Measurements from ENCODE around the gene ZNF280B.

Gene ZNF280B

DNA sequence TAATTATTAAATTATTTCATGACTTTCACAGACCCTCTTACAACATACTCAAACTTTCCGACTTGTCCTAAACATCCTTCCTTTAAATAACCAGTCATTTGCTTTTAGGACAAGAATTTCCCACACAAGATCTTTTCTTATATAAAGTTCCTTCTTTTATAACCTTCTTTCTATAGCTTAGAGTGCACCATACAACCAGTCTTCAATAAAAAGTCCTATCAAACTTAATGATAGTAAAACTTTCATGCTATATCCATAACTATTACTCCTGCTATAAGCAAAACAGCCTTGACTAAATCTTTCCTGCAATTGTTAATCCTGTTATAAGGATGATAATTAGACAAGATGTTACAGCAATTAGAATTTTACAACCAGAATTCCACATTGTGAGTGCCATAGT is 47.4 kb downstream of the ZNF280B start:
- Histone ChIP-seq H3K4me1 (ENCODE audit: control extremely low read depth in 1 of 4, control insufficient read depth in 4 of 4, insufficient read depth in 4 of 4, low read length in 3 of 4) (peaks cover 0 to 4% (median 0%) of the 10 kb centered on the region in 4 experiments), H3K9me3 (ENCODE audit: control extremely low read depth in 1 of 5, control insufficient read depth in 4 of 5, insufficient read depth in 2 of 5, low read depth in 1 of 5, low read length in 4 of 5) (peaks cover 2 to 44% (median 26%) of the 10 kb centered on the region in 5 experiments), H3K4me3 (ENCODE audit: control insufficient read depth in 1 of 7, extremely low read depth in 1 of 7, insufficient read depth in 4 of 7, low read depth in 2 of 7, low read length in 6 of 7) (no peak overlapping the region), H3K27ac (ENCODE audit: insufficient read depth in 1 of 2, low read depth in 1 of 2, low read length in 2 of 2, poor library complexity in 1 of 2, severe bottlenecking in 2 of 2) (no peak overlapping the region), H3K27me3 (replicated peaks in 2 of 5; ENCODE audit: control insufficient read depth in 4 of 5, insufficient read depth in 5 of 5, low read length in 4 of 5) (peaks cover 0 to 32% (median 2%) of the 10 kb centered on the region in 5 experiments), H3K36me3 (ENCODE audit: control insufficient read depth in 4 of 4, insufficient read depth in 4 of 4, low read length in 3 of 4) (no peaks in the 10 kb centered on the region)
- ChIA-PET POLR2A (no interaction called here), CTCF (no interaction called here)
- no peak for DNase-seq
- 71% methylated on average over 1 of the region's 1 CpG for WGBS (ENCODE audit: insufficient coverage)

DNA sequence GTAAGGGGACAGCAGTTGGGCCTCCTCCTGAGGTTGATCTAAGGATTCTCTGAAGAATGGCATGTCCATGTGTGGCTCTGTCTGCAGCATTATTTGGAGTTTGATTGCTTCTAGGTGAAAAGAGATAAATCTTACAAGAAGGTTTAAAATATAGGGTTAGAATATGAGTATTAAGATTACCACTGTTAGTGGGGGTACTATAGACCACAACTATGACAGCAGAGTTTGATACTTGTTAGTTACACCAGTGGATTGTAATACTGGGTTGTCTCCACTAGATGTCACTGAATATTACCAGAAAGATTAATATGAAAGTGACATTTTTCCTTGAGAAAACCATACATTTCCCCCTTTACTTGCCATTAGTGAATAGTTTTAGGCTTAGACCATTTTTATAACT is 47.9 kb downstream of the ZNF280B start:
- H3K27me3 ChIP-seq (replicated peaks in 2 of 5; ENCODE audit: control insufficient read depth in 4 of 5, insufficient read depth in 5 of 5, low read length in 4 of 5): peaks cover 0 to 31% (median 2%) of the 10 kb centered on the region in 5 experiments
- no peak overlapping the region for H3K4me3 ChIP-seq (ENCODE audit: control insufficient read depth in 1 of 7, extremely low read depth in 1 of 7, insufficient read depth in 4 of 7, low read depth in 2 of 7, low read length in 6 of 7)
- no peaks in the 10 kb centered on the region for H3K36me3 ChIP-seq (ENCODE audit: control insufficient read depth in 4 of 4, insufficient read depth in 4 of 4, low read length in 3 of 4)
- peak in 2 of 3 donors; percentile 24 to 29 for DNase-seq
- ChIA-PET POLR2A (no interaction called here), CTCF (no interaction called here)
- no peak overlapping the region for H3K27ac ChIP-seq (ENCODE audit: insufficient read depth in 1 of 2, low read depth in 1 of 2, low read length in 2 of 2, poor library complexity in 1 of 2, severe bottlenecking in 2 of 2)
- H3K9me3 ChIP-seq (ENCODE audit: control extremely low read depth in 1 of 5, control insufficient read depth in 4 of 5, insufficient read depth in 2 of 5, low read depth in 1 of 5, low read length in 4 of 5): peaks cover 2 to 44% (median 30%) of the 10 kb centered on the region in 5 experiments
- peaks cover 0 to 4% (median 0%) of the 10 kb centered on the region in 4 experiments for H3K4me1 ChIP-seq (ENCODE audit: control extremely low read depth in 1 of 4, control insufficient read depth in 4 of 4, insufficient read depth in 4 of 4, low read length in 3 of 4)

DNA sequence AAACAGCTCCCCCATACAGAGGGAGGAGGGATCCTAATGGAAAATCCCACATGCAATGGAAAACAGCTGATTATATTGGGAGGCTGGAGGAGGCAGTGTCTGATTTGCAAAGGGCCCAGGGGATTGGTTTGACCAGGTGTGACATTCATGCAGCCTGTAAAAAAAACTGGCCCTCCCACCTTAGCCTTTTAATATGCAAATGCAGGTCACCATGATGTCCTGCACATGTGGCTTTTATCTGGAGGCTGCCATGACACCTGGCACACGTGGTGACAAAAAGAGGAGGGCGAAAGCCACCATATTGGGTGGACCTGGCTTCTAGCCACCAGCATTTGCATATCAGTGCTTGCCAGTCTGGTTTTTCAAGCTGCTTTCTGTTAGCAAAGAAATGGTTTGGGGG is 48.5 kb downstream of the ZNF280B start:
- no peaks in the 10 kb centered on the region for H3K36me3 ChIP-seq (ENCODE audit: control insufficient read depth in 4 of 4, insufficient read depth in 4 of 4, low read length in 3 of 4)
- peaks cover 0 to 4% (median 0%) of the 10 kb centered on the region in 4 experiments for H3K4me1 ChIP-seq (ENCODE audit: control extremely low read depth in 1 of 4, control insufficient read depth in 4 of 4, insufficient read depth in 4 of 4, low read length in 3 of 4)
- peaks cover 2 to 47% (median 30%) of the 10 kb centered on the region in 5 experiments for H3K9me3 ChIP-seq (ENCODE audit: control extremely low read depth in 1 of 5, control insufficient read depth in 4 of 5, insufficient read depth in 2 of 5, low read depth in 1 of 5, low read length in 4 of 5)
- H3K4me3 ChIP-seq (ENCODE audit: control insufficient read depth in 1 of 7, extremely low read depth in 1 of 7, insufficient read depth in 4 of 7, low read depth in 2 of 7, low read length in 6 of 7): no peak overlapping the region
- peaks cover 0 to 30% (median 2%) of the 10 kb centered on the region in 5 experiments for H3K27me3 ChIP-seq (replicated peaks in 2 of 5; ENCODE audit: control insufficient read depth in 4 of 5, insufficient read depth in 5 of 5, low read length in 4 of 5)
- WGBS (ENCODE audit: insufficient coverage): 100% methylated on average over 2 of the region's 2 CpGs
- CTCF ChIA-PET: no interaction called here
- POLR2A ChIA-PET: no interaction called here
- H3K27ac ChIP-seq (ENCODE audit: insufficient read depth in 1 of 2, low read depth in 1 of 2, low read length in 2 of 2, poor library complexity in 1 of 2, severe bottlenecking in 2 of 2): no peak overlapping the region
- no peak for DNase-seq

DNA sequence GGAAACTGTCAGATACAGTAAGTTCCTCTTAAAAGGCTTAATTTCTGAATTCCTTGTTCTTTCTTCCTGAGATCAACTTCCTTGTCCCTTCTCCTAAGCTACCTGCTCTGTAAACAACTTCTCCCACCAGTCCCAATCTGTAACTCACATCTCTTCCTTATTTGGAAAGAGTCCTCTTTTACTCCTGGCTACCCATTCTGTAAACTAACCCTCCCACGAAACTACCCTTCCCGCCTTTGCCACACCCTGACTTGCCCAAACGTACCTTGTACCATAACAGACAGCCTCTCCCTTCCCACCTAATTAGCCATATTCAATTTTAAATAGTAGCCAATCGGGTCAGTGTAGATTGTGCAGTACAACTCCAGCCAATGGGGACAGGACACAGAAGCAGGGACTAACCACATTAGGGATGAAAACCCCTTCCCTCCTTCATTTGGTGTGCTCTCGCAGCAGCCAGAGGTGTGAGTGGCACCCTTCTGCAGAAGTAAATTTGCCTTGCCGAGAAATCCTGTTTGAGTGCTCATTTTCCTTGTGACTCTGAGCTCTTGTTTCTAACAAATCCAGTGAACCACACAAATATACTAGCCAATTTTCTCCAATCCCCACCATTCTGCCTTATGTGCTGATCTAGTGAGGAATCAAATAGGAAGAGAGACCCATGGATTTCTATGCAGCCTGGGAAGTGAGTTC is 49.5 kb downstream of the ZNF280B start:
- Histone ChIP-seq H3K4me1 (ENCODE audit: control extremely low read depth in 1 of 4, control insufficient read depth in 4 of 4, insufficient read depth in 4 of 4, low read length in 3 of 4) (peaks cover 0 to 4% (median 0%) of the 10 kb centered on the region in 4 experiments), H3K4me3 (ENCODE audit: control insufficient read depth in 1 of 7, extremely low read depth in 1 of 7, insufficient read depth in 4 of 7, low read depth in 2 of 7, low read length in 6 of 7) (no peak overlapping the region), H3K36me3 (ENCODE audit: control insufficient read depth in 4 of 4, insufficient read depth in 4 of 4, low read length in 3 of 4) (no peaks in the 10 kb centered on the region), H3K27ac (ENCODE audit: insufficient read depth in 1 of 2, low read depth in 1 of 2, low read length in 2 of 2, poor library complexity in 1 of 2, severe bottlenecking in 2 of 2) (no peak overlapping the region), H3K9me3 (ENCODE audit: control extremely low read depth in 1 of 5, control insufficient read depth in 4 of 5, insufficient read depth in 2 of 5, low read depth in 1 of 5, low read length in 4 of 5) (peaks cover 2 to 54% (median 34%) of the 10 kb centered on the region in 5 experiments), H3K27me3 (replicated peaks in 2 of 5; ENCODE audit: control insufficient read depth in 4 of 5, insufficient read depth in 5 of 5, low read length in 4 of 5) (peaks cover 0 to 25% (median 2%) of the 10 kb centered on the region in 5 experiments)
- POLR2A ChIA-PET: no interaction called here
- CTCF ChIA-PET: interaction anchor here (1.2 kb wide), 1 partner anchor 27 kb away, joined by 3 read pairs; no protein-coding TSS in a partner anchor
- DNase-seq: peak in 1 of 3 donors; percentile 16
- 72% methylated on average over 2 of the region's 6 CpGs for WGBS (ENCODE audit: insufficient coverage)

DNA sequence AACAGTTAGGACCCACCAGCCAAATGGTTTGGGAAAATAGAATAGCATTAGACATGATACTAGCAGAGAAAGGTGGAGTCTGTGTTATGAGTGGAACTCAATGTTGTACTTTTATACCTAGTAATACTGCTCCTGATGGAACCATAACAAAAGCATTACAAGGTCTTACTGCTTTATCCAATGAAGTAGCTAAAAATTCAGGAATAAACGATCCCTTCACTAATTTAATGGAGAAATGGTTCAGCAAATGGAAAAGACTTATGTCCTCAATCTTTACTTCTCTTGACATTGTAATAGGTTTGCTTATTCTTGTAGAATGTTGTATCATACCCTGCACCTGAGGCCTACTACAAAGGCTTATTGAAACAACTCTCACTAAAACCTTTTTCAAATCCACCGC is 50.2 kb downstream of the ZNF280B start:
- DNase-seq: no peak
- POLR2A ChIA-PET: no interaction called here
- no CpG with 5 or more reads among the region's 2 CpGs for WGBS (ENCODE audit: insufficient coverage)
- H3K27ac ChIP-seq (ENCODE audit: insufficient read depth in 1 of 2, low read depth in 1 of 2, low read length in 2 of 2, poor library complexity in 1 of 2, severe bottlenecking in 2 of 2): no peak overlapping the region
- peaks cover 0 to 21% (median 2%) of the 10 kb centered on the region in 5 experiments for H3K27me3 ChIP-seq (replicated peaks in 2 of 5; ENCODE audit: control insufficient read depth in 4 of 5, insufficient read depth in 5 of 5, low read length in 4 of 5)
- CTCF ChIA-PET: interaction anchor here (0.9 to 1.9 kb wide), 3 partner anchors 9 to 36 kb away, joined by 3 to 4 read pairs (median 3); no protein-coding TSS in a partner anchor
- peaks cover 4 to 58% (median 40%) of the 10 kb centered on the region in 5 experiments for H3K9me3 ChIP-seq (ENCODE audit: control extremely low read depth in 1 of 5, control insufficient read depth in 4 of 5, insufficient read depth in 2 of 5, low read depth in 1 of 5, low read length in 4 of 5)
- no peak overlapping the region for H3K4me3 ChIP-seq (ENCODE audit: control insufficient read depth in 1 of 7, extremely low read depth in 1 of 7, insufficient read depth in 4 of 7, low read depth in 2 of 7, low read length in 6 of 7)
- no peaks in the 10 kb centered on the region for H3K36me3 ChIP-seq (ENCODE audit: control insufficient read depth in 4 of 4, insufficient read depth in 4 of 4, low read length in 3 of 4)
- no peaks in the 10 kb centered on the region for H3K4me1 ChIP-seq (ENCODE audit: control extremely low read depth in 1 of 4, control insufficient read depth in 4 of 4, insufficient read depth in 4 of 4, low read length in 3 of 4)

DNA sequence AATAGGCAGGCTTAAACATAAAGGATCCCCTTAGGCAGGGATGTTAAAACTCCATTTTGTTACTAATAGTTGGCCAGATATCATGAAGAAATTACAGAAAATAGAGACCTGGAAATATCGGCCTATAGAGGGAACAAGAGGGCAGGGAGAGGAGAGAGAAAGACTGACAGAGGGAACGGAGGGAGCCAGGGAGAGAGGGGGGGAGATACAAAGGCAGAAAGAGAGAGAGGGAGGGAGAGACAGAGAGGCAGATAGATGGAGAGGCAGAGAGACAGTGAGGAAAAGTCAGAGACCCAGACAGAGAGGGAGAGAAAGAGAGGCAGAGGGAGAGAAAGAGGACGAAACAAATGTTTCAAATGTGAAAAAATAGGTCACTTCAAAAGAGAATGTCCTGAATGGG is 53.5 kb downstream of the ZNF280B start:
- Histone ChIP-seq H3K27ac (ENCODE audit: insufficient read depth in 1 of 2, low read depth in 1 of 2, low read length in 2 of 2, poor library complexity in 1 of 2, severe bottlenecking in 2 of 2) (no peak overlapping the region), H3K36me3 (ENCODE audit: control insufficient read depth in 4 of 4, insufficient read depth in 4 of 4, low read length in 3 of 4) (no peaks in the 10 kb centered on the region), H3K4me1 (ENCODE audit: control extremely low read depth in 1 of 4, control insufficient read depth in 4 of 4, insufficient read depth in 4 of 4, low read length in 3 of 4) (peaks cover 0 to 3% (median 0%) of the 10 kb centered on the region in 4 experiments), H3K4me3 (ENCODE audit: control insufficient read depth in 1 of 7, extremely low read depth in 1 of 7, insufficient read depth in 4 of 7, low read depth in 2 of 7, low read length in 6 of 7) (no peak overlapping the region), H3K9me3 (ENCODE audit: control extremely low read depth in 1 of 5, control insufficient read depth in 4 of 5, insufficient read depth in 2 of 5, low read depth in 1 of 5, low read length in 4 of 5) (peaks cover 4 to 62% (median 45%) of the 10 kb centered on the region in 5 experiments), H3K27me3 (replicated peaks in 2 of 5; ENCODE audit: control insufficient read depth in 4 of 5, insufficient read depth in 5 of 5, low read length in 4 of 5) (peaks cover 0 to 12% (median 0%) of the 10 kb centered on the region in 5 experiments)
- 94% methylated on average over 1 of the region's 3 CpGs for WGBS (ENCODE audit: insufficient coverage)
- ChIA-PET CTCF (interaction anchor here (1.6 kb wide), 1 partner anchor 10 kb away, joined by 6 read pairs; no protein-coding TSS in a partner anchor), POLR2A (no interaction called here)
- DNase-seq: no peak

DNA sequence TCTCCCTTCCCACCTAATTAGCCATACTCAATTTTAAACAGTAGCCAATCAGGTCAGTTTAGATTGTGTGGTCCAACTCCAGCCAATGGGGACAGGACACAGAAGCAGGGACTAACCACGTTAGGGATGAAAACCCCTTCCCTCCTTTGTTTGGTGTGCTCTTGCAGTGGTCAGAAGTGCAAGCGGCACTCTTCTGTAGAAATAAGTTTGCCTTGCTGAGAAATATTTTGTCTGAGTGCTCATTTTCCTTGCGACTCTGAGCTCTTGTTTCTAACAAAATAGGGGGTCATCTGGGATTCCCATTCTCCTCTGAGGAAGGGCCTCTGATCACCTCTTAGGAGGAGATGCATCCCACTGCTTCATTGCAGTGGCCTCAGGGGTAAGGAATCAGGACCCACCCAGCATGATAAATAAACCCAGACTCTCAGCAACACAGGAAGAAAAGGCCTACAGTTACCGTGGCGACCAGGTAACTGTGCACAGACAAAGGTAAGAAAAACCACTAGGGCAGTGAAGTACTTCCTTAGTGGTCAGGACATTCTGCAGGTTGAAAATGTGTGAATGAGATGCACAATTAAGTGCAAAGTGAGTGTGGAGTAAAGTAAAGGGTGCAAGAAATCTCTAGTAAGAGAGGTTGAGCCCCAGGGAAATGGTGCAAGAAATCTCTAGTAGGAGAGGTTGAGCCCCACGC is 55.4 kb downstream of the ZNF280B start:
- H3K27ac ChIP-seq (ENCODE audit: insufficient read depth in 1 of 2, low read depth in 1 of 2, low read length in 2 of 2, poor library complexity in 1 of 2, severe bottlenecking in 2 of 2): no peak overlapping the region
- peaks cover 4 to 45% (median 30%) of the 10 kb centered on the region in 5 experiments for H3K9me3 ChIP-seq (ENCODE audit: control extremely low read depth in 1 of 5, control insufficient read depth in 4 of 5, insufficient read depth in 2 of 5, low read depth in 1 of 5, low read length in 4 of 5)
- peaks cover 0 to 3% (median 0%) of the 10 kb centered on the region in 4 experiments for H3K4me1 ChIP-seq (ENCODE audit: control extremely low read depth in 1 of 4, control insufficient read depth in 4 of 4, insufficient read depth in 4 of 4, low read length in 3 of 4)
- no peak overlapping the region for H3K4me3 ChIP-seq (ENCODE audit: control insufficient read depth in 1 of 7, extremely low read depth in 1 of 7, insufficient read depth in 4 of 7, low read depth in 2 of 7, low read length in 6 of 7)
- H3K27me3 ChIP-seq (replicated peaks in 2 of 5; ENCODE audit: control insufficient read depth in 4 of 5, insufficient read depth in 5 of 5, low read length in 4 of 5): peaks cover 0 to 22% (median 0%) of the 10 kb centered on the region in 5 experiments
- ChIA-PET POLR2A (no interaction called here), CTCF (interaction anchor here (0.9 to 1.3 kb wide), 2 partner anchors 10 to 123 kb away, joined by 3 to 4 read pairs; no protein-coding TSS in a partner anchor)
- 75% methylated on average over 6 of the region's 6 CpGs for WGBS (ENCODE audit: insufficient coverage)
- H3K36me3 ChIP-seq (ENCODE audit: control insufficient read depth in 4 of 4, insufficient read depth in 4 of 4, low read length in 3 of 4): no peaks in the 10 kb centered on the region
- DNase-seq: no peak

All from common myeloid progenitor, CD34-positive (primary cell).